Gastrocnemius medialis (tissue), 4 donors: ENCODE measurements around the gene CHCT1. TPM values are rescaled to one million over a fixed set of nuclear protein-coding genes. Genes with fewer than 3 reads are reported as not detected.

Experiments
- ATAC-seq, 2 donors: fragments of 150-250 bp; one replicate each; pipeline ENCODE4 v1.9.1; 2016
- DNase-seq, 2 donors: peaks; one replicate each; pipeline ENCODE4 v3.0.0-alpha.2; 2019
- H3K27ac ChIP-seq, 4 donors: fragments of 200-600 bp; sonication (generic); 1 replicate in 1 of 4; 2 replicates in 3 of 4; pipeline ENCODE4 v1.5.1; 2016 to 2018; ENCODE audit warnings: mild to moderate bottlenecking in 2 of 4, moderate library complexity in 1 of 4
- H3K27me3 ChIP-seq, 3 donors: fragments of 200-600 bp; sonication (generic) in 2 of 3; 1 replicate in 1 of 3; 2 replicates in 2 of 3; pipeline versions ENCODE4 v1.5.1 to v1.6.0; 2016 to 2019; ENCODE audit warnings: mild to moderate bottlenecking in 1 of 3, moderate library complexity in 1 of 3
- H3K36me3 ChIP-seq, 2 donors: fragments of 200-600 bp; sonication (generic) in 1 of 2; one replicate each; pipeline ENCODE4 v1.5.1; 2017 to 2018
- H3K4me1 ChIP-seq, 2 donors: fragments of 200-600 bp; sonication (generic) in 1 of 2; one replicate each; pipeline ENCODE4 v1.5.1; 2016 to 2017; ENCODE audit warnings: mild to moderate bottlenecking in 2 of 2
- H3K4me3 ChIP-seq, 4 donors: fragments of 200-600 bp; sonication (generic) in 3 of 4; 1 replicate in 1 of 4; 2 replicates in 3 of 4; pipeline ENCODE4 v1.5.1; 2016 to 2019; ENCODE audit warnings: mild to moderate bottlenecking in 2 of 4
- H3K9me3 ChIP-seq, 3 donors: fragments of 200-600 bp; sonication (generic) in 2 of 3; 1 replicate in 1 of 3; 2 replicates in 2 of 3; pipeline ENCODE4 v1.5.1; 2016 to 2019
- POLR2A ChIP-seq, 2 donors: fragments of 450-650 bp; IDR thresholded peaks; one replicate each; pipeline ENCODE4 v1.6.1; 2017; ENCODE audit warnings: antibody characterized with exemption in 2 of 2, mild to moderate bottlenecking in 2 of 2, moderate library complexity in 2 of 2
- in situ Hi-C, 4 donors: fragments of 200-750 bp; cut with MboI; loops; one replicate each; pipeline versions ENCODE4 v1.15.0 to v1.8.0; 2017; ENCODE audit warnings: low sequenced_read_pairs in 4 of 4
- intact Hi-C: fragments of 100-400 bp; cut with DNase I; formaldehyde crosslinking; loops from one replicate; pipeline ENCODE4 v1.15.1; 2023; ENCODE audit warnings: low total_unique reads
- total RNA-seq, 4 donors: library from RNA; depleted of rRNA; stranded (reverse); fragments of >200 nt; gene quantifications; one replicate each; pipeline versions ENCODE4 v1.1.0 to v1.2.3, GENCODE V29; 2016
- TF ChIP-seq, protein P1 (sequence below), 5 experiments: fragments of 450-650 bp in 3 of 5; fragments of 200-600 bp in 2 of 5; sonication (generic) in 2 of 5; IDR thresholded peaks in 4 of 5; conservative IDR thresholded peaks in 1 of 5; 1 replicate in 4 of 5; 2 replicates in 1 of 5; pipeline ENCODE4 v1.5.1; 2016 to 2019; ENCODE audit warnings: antibody characterized with exemption in 5 of 5, mild to moderate bottlenecking in 3 of 5, moderate library complexity in 3 of 5

Gene CHCT1
- total RNA-seq, 4 donors from 2014 or later, result not detected

DNA sequence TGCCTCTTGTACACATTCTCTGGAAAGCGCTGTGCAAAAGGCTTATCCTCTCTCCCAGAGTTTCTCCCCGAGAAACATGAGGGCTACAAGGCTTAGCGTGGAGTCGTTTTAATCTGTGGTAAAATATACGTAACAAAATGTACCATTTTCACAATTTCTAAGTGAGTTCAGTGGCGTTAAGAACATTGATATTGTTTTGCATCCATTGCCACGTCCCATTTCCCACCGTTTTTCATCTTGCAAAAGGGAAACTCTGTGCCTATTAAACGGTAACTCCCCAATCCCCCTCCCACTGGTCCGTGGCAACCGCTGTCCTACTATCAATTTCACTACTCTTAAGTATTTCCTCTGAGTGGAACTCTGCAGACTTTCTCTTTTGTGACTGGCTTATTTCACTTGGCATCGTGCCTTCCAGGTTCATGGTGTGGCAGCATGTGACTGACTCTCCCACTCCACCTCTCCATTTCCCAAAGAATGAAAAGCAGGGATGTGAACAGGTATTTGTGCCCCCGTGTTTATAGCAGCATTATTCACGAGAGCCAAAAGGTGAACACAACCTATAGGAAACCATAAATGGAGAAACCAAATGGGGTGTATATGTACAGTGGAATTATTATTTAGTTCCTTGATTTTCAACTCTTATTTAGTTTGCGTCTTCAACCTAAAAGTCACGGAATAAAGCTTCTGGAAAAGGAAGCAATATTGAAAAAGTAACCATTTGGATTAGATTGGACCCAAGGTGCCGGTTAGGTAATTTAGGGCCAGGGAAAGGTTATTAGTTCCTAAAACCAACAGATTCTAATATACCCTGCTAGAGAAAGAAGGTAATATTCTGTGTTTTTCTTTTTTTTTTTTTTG lies 29.2 kb upstream of the CHCT1 start:
- Histone ChIP-seq H3K27me3 (no peaks in the 10 kb centered on the region), H3K36me3 (no peaks in the 10 kb centered on the region), H3K4me3 (peak overlapping the region; percentile 74 to 94 (median 90)), H3K4me1 (peaks cover 33 to 34% of the 10 kb centered on the region in 2 donors), H3K27ac (peak overlapping the region; percentile 96 to 99 (median 98)), H3K9me3 (no peaks in the 10 kb centered on the region)
- TF ChIP-seq, protein P1, sequence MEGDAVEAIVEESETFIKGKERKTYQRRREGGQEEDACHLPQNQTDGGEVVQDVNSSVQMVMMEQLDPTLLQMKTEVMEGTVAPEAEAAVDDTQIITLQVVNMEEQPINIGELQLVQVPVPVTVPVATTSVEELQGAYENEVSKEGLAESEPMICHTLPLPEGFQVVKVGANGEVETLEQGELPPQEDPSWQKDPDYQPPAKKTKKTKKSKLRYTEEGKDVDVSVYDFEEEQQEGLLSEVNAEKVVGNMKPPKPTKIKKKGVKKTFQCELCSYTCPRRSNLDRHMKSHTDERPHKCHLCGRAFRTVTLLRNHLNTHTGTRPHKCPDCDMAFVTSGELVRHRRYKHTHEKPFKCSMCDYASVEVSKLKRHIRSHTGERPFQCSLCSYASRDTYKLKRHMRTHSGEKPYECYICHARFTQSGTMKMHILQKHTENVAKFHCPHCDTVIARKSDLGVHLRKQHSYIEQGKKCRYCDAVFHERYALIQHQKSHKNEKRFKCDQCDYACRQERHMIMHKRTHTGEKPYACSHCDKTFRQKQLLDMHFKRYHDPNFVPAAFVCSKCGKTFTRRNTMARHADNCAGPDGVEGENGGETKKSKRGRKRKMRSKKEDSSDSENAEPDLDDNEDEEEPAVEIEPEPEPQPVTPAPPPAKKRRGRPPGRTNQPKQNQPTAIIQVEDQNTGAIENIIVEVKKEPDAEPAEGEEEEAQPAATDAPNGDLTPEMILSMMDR (IDR thresholded peaks at IDR 0.05 in 4 of 5, conservative IDR thresholded peaks at IDR 0.05 in 1 of 5), result no peak
- TF ChIP-seq POLR2A (IDR thresholded peaks at IDR 0.05), result no peak
- DNase-seq (peak; percentile 13 to 52), ATAC-seq (peak in 1 of 2 donors; percentile 12)
- in situ Hi-C loops (no loop called here), intact Hi-C loops (loop anchor here (1.0 to 10.0 kb wide), 4 partner anchors 81 to 968 kb away; partner anchors contain the start of gene BCAS3)

DNA sequence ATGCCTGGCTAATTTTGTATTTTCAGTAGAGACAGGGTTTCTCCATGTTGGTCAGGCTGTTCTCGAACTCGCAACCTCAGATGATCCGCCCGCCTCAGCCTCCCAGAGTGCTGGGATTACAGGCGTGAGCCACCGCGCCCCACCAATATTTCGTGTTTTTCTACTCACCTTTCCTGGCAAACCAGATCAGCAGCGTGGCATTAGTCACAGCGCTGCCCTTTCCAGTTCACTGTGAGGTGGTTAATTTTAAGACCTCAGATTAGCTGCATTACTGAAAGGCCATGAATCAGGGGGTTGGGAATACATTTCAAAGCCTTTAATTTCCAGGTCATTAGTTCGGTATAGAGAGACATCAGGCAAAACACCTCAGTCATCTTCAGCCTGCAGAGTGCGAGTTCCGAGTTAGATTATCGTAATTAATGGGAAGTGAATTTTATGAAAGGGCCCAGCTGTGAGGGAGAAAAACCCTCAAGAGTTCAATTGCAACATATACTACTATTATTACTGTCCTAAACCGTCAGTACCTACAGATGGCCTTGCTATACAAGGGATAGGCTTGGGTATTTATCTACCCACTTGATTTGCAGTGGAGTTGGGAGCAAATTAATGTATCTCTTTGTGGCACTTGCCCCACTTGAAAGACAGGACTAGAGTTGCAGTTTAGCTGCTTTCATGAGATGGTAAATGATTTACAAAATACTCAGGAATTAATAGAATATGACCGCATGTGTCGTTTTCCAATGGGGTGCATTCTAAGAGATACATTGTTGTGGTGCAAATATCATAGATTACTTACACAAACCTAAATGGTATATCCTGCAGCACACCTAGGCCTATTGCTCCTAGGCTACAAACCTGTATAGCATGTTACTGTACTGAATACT lies 28.2 kb upstream of the CHCT1 start:
- Histone ChIP-seq H3K9me3 (no peaks in the 10 kb centered on the region), H3K4me1 (peaks cover 23 to 24% of the 10 kb centered on the region in 2 donors), H3K4me3 (no peak overlapping the region), H3K36me3 (no peaks in the 10 kb centered on the region), H3K27ac (peak overlapping the region in 3 of 4 donors; percentile 14 to 99 (median 96)), H3K27me3 (no peaks in the 10 kb centered on the region)
- intact Hi-C loops, result loop anchor here (5.0 to 10.0 kb wide), 3 partner anchors 82 to 969 kb away; no protein-coding TSS in a partner anchor
- in situ Hi-C loops, result no loop called here
- TF ChIP-seq, protein P1 (IDR thresholded peaks at IDR 0.05 in 4 of 5, conservative IDR thresholded peaks at IDR 0.05 in 1 of 5), result no peak
- no peak for TF ChIP-seq POLR2A (IDR thresholded peaks at IDR 0.05)
- no peak for DNase-seq
- ATAC-seq, result no peak

DNA sequence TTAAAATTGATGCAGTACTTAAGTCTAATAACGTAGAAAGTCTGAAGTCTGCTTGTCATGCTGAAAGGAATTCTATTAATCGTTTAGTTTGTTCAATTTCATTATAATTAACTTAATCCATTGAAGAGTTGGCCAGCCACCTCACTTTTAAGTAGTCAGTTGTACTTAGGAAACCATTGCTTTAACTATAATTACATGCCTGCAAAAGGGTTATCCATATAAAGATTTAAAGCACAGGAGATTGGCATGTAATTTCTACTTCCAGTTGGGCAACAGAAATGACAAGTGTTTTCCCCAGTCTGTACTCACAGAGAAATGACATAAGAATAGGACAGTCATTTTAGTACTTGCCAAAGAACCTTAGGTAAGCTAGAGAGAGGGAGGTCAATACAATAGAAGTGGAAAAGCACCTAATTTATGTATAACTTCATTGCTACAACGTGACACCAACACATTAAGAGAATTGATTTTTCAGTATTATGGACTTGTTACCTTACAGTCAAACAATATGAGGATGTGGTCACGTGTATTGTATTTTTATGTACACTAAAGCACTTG lies 26.7 kb upstream of the CHCT1 start:
- intact Hi-C loops (loop anchor here (10.0 kb wide), 2 partner anchors 771 to 971 kb away; no protein-coding TSS in a partner anchor), in situ Hi-C loops (no loop called here)
- H3K27ac ChIP-seq, result no peak overlapping the region
- DNase-seq (no peak), ATAC-seq (no peak)
- TF ChIP-seq, protein P1 (IDR thresholded peaks at IDR 0.05 in 4 of 5, conservative IDR thresholded peaks at IDR 0.05 in 1 of 5), result no peak
- no peak for TF ChIP-seq POLR2A (IDR thresholded peaks at IDR 0.05)
- no peaks in the 10 kb centered on the region for H3K27me3 ChIP-seq
- H3K36me3 ChIP-seq, result no peaks in the 10 kb centered on the region
- no peak overlapping the region for H3K4me3 ChIP-seq
- peaks cover 9 to 10% of the 10 kb centered on the region in 2 donors for H3K4me1 ChIP-seq
- H3K9me3 ChIP-seq, result no peaks in the 10 kb centered on the region

DNA sequence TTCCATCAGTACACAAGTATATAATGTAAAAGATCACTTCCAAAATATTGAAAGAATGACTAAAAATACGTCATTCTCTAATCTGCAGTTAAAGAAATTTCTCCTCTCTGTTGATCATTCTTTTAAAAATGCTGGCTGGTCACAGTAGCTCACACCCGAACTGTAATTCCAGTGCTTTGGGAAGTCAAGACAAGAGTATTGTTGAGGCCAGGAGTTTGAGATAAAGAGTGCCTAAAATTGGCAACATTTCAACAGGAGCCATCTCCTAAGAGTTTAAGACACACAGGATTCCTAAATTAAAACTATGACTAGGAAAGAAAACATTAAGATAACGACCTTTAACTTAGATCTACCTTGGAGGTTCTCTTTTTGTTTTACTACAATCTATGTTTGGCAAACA lies 25.9 kb upstream of the CHCT1 start:
- peaks cover 6% of the 10 kb centered on the region in 2 donors for H3K4me1 ChIP-seq
- no peak for ATAC-seq
- no peak overlapping the region for H3K27ac ChIP-seq
- H3K9me3 ChIP-seq, result no peaks in the 10 kb centered on the region
- in situ Hi-C loops, result no loop called here
- TF ChIP-seq, protein P1 (IDR thresholded peaks at IDR 0.05 in 4 of 5, conservative IDR thresholded peaks at IDR 0.05 in 1 of 5), result no peak
- no peak for TF ChIP-seq POLR2A (IDR thresholded peaks at IDR 0.05)
- no peaks in the 10 kb centered on the region for H3K27me3 ChIP-seq
- no peak overlapping the region for H3K4me3 ChIP-seq
- DNase-seq, result no peak
- no peaks in the 10 kb centered on the region for H3K36me3 ChIP-seq
- intact Hi-C loops, result loop anchor here (10.0 kb wide), 2 partner anchors 772 to 972 kb away; no protein-coding TSS in a partner anchor
